Astrocyte (in vitro differentiated cells and primary cell): Measurements from ENCODE around the gene XIRP1. TPM values are rescaled to one million over a fixed set of nuclear protein-coding genes. Genes with fewer than 3 reads are reported as not detected.

Experiments
- DNase-seq: peaks from one replicate; pipeline ENCODE4 v3.0.0-alpha.2; 2010; ENCODE audit warnings: low read depth
- FAIRE-seq: peaks from 2 replicates; lab custom pipeline; 2011; peaks lifted over from hg19 to GRCh38; lab: Jason Lieb, UNC
- H2AFZ ChIP-seq: 2 replicates; pipeline ENCODE4 v1.6.0; 2012; ENCODE audit warnings: low read depth, low read length, inconsistent platforms
- H3K27ac ChIP-seq: 2 replicates; pipeline ENCODE4 v1.5.1; 2011; ENCODE audit warnings: low read depth, low read length, inconsistent platforms
- H3K27me3 ChIP-seq: 2 replicates; pipeline ENCODE4 v1.6.0; 2011; ENCODE audit warnings: low read length, inconsistent platforms; ENCODE audit not compliant: insufficient read depth
- H3K36me3 ChIP-seq: 2 replicates; pipeline ENCODE4 v1.5.1; 2011; ENCODE audit warnings: low read length, inconsistent platforms; ENCODE audit not compliant: insufficient read depth
- H3K4me1 ChIP-seq: 2 replicates; pipeline ENCODE4 v1.5.1; 2011; ENCODE audit warnings: low read length, inconsistent platforms; ENCODE audit not compliant: insufficient read depth
- H3K4me2 ChIP-seq: 2 replicates; pipeline ENCODE4 v1.6.0; 2012; ENCODE audit warnings: low read length, inconsistent platforms
- H3K4me3 ChIP-seq: 2 replicates; pipeline ENCODE4 v1.5.1; 2011; ENCODE audit warnings: low read depth, mild to moderate bottlenecking, low read length, inconsistent platforms; ENCODE audit not compliant: insufficient read depth
- H3K79me2 ChIP-seq: 2 replicates; pipeline ENCODE4 v1.6.0; 2012; ENCODE audit warnings: mild to moderate bottlenecking, low read length, inconsistent platforms; ENCODE audit not compliant: insufficient read depth
- H3K9ac ChIP-seq: 2 replicates; pipeline ENCODE4 v1.6.0; 2012; ENCODE audit warnings: mild to moderate bottlenecking, low read length, inconsistent platforms
- H3K9me3 ChIP-seq: 2 replicates; pipeline ENCODE4 v1.5.1; 2012; ENCODE audit warnings: low read depth, mild to moderate bottlenecking, low read length, inconsistent platforms; ENCODE audit not compliant: insufficient read depth
- H4K20me1 ChIP-seq: 2 replicates; pipeline ENCODE4 v1.6.0; 2012; ENCODE audit warnings: low read length, inconsistent platforms; ENCODE audit not compliant: insufficient read depth
- H3K27ac Mint-ChIP-seq: one replicate; pipeline ENCODE4 v1.8.0; 2021; ENCODE audit warnings: mild to moderate bottlenecking, mixed read lengths; ENCODE audit not compliant: unreplicated experiment
- H3K27me3 Mint-ChIP-seq: one replicate; pipeline ENCODE4 v1.8.0; 2021; ENCODE audit warnings: low read depth, mixed read lengths; ENCODE audit not compliant: unreplicated experiment
- H3K36me3 Mint-ChIP-seq: one replicate; pipeline ENCODE4 v1.8.0; 2021; ENCODE audit warnings: low read depth, mixed read lengths; ENCODE audit not compliant: unreplicated experiment
- H3K4me1 Mint-ChIP-seq: one replicate; pipeline ENCODE4 v1.8.0; 2021; ENCODE audit warnings: low read depth, mixed read lengths; ENCODE audit not compliant: unreplicated experiment
- H3K4me3 Mint-ChIP-seq: one replicate; pipeline ENCODE4 v1.8.0; 2021; ENCODE audit warnings: mild to moderate bottlenecking, moderate library complexity, mixed read lengths; ENCODE audit not compliant: unreplicated experiment
- H3K9me3 Mint-ChIP-seq: one replicate; pipeline ENCODE4 v1.8.0; 2021; ENCODE audit warnings: mild to moderate bottlenecking, mixed read lengths; ENCODE audit not compliant: unreplicated experiment
- CTCF ChIP-seq: IDR thresholded peaks from 2 replicates; pipeline ENCODE4 v1.5.1; 2011; ENCODE audit warnings: low read depth, mild to moderate bottlenecking, inconsistent platforms, low read length, moderate library complexity; ENCODE audit not compliant: insufficient read depth
- EZH2 ChIP-seq: IDR thresholded peaks from 2 replicates; pipeline ENCODE4 v1.6.1; 2012; ENCODE audit warnings: mild to moderate bottlenecking, low read length, inconsistent platforms; ENCODE audit not compliant: insufficient read depth
- total RNA-seq: library from RNA; stranded (reverse); gene quantifications from 2 replicates; pipeline ENCODE4 v1.2.1, GENCODE V29; 2021

XIRP1 gene
- total RNA-seq, 1 donor from 2014 or later, result 1.1 TPM

GRCh38 chr3:39180183-39180545 lies 12.2 kb downstream of the XIRP1 start:
- H3K4me3 Mint-ChIP-seq, result peak overlapping the region; percentile 82
- peaks cover 19% of the 10 kb centered on the region for H3K4me1 ChIP-seq
- TF ChIP-seq CTCF (no peak), EZH2 (no peak)
- H4K20me1 ChIP-seq, result no peaks in the 10 kb centered on the region
- H3K79me2 ChIP-seq, result no peaks in the 10 kb centered on the region
- H3K27ac ChIP-seq, result no peak overlapping the region
- H3K9me3 ChIP-seq, result no peaks in the 10 kb centered on the region
- peak overlapping the region; percentile 88 for H3K4me2 ChIP-seq
- H3K9ac ChIP-seq, result peak overlapping the region; percentile 56
- peaks cover 4% of the 10 kb centered on the region for H3K9me3 Mint-ChIP-seq
- peak overlapping the region; percentile 72 for H3K27ac Mint-ChIP-seq
- DNase-seq, result no peak
- H3K36me3 ChIP-seq, result no peaks in the 10 kb centered on the region
- H2AFZ ChIP-seq, result peak overlapping the region; percentile 86
- H3K27me3 Mint-ChIP-seq, result peaks cover 4% of the 10 kb centered on the region
- no peak for FAIRE-seq
- H3K4me1 Mint-ChIP-seq, result peaks cover 23% of the 10 kb centered on the region
- H3K36me3 Mint-ChIP-seq, result peaks cover 2% of the 10 kb centered on the region
- no peaks in the 10 kb centered on the region for H3K27me3 ChIP-seq
- peak overlapping the region; percentile 55 for H3K4me3 ChIP-seq

DNA sequence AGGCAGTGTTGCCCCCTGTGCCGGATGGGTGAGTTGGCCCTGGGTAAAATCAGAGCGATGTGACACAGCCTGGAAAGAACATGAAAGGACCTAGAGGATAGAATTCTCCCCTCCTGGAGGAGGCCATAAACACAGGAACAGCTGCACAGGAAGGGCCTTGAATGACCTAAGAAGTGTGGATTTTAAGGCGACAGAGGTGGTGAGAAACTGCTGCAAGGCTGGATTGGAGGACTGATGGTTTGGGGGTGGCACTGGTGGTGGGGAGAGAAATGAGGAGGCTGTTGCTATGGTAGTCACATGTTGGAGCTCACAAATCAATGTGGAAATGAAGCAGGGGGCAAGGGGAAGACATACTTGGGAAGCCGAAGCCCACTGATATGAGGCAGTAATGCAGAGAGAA lies 13.8 kb downstream of the XIRP1 start:
- Histone ChIP-seq H3K4me1 (peaks cover 19% of the 10 kb centered on the region), H3K36me3 (no peaks in the 10 kb centered on the region), H2AFZ (no peak overlapping the region), H3K27ac (peak overlapping the region; percentile 82), H3K27me3 (no peaks in the 10 kb centered on the region), H3K79me2 (no peaks in the 10 kb centered on the region), H3K9me3 (no peaks in the 10 kb centered on the region), H4K20me1 (no peaks in the 10 kb centered on the region), H3K4me2 (peak overlapping the region; percentile 92), H3K4me3 (peak overlapping the region; percentile 70), H3K9ac (peak overlapping the region; percentile 87)
- H3K36me3 Mint-ChIP-seq, result peaks cover 2% of the 10 kb centered on the region
- H3K27ac Mint-ChIP-seq, result peak overlapping the region; percentile 100
- FAIRE-seq (no peak), DNase-seq (peak; percentile 37)
- peaks cover 4% of the 10 kb centered on the region for H3K27me3 Mint-ChIP-seq
- peaks cover 23% of the 10 kb centered on the region for H3K4me1 Mint-ChIP-seq
- TF ChIP-seq CTCF (no peak), EZH2 (no peak)
- peak overlapping the region; percentile 66 for H3K4me3 Mint-ChIP-seq
- peaks cover 4% of the 10 kb centered on the region for H3K9me3 Mint-ChIP-seq

DNA sequence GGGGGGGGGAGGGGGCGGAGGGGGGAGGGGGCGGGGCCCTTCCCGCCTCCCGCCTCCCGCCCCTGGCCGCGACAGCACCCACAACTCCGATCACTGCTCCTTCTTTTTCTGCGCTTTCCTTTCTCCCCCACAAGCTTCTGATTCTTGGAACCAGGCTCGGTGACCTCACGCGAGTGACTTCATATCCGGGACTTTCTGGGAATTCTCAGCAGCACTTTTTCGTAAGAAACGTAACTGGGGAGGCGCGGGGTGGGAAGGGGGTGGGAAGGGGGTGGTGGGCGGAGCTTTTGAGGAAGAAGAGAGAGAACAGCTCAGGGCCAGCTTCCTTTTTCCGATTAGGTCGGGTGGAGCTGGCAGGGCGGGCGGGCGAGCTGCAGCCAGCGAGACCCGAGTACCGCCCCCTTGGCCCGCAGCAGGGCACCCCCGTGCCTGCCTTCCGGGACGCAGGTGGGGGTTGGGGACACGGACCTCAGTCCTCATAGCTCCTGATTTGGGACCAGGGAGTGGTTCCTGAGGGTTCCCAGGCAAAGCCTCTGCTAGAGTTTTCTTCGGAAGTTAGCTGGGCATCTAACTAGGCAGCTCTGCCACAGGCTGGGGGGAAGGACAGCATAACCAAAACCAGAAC lies 14.6 kb downstream of the XIRP1 start:
- H3K9me3 Mint-ChIP-seq, result peaks cover 5% of the 10 kb centered on the region
- Histone ChIP-seq H2AFZ (peak overlapping the region; percentile 72), H3K9me3 (no peaks in the 10 kb centered on the region), H3K4me1 (peaks cover 19% of the 10 kb centered on the region), H3K36me3 (no peaks in the 10 kb centered on the region), H3K9ac (peak overlapping the region; percentile 87), H3K79me2 (no peaks in the 10 kb centered on the region), H3K27me3 (no peaks in the 10 kb centered on the region), H3K27ac (peak overlapping the region; percentile 82), H3K4me3 (peak overlapping the region; percentile 70), H4K20me1 (no peaks in the 10 kb centered on the region), H3K4me2 (peak overlapping the region; percentile 92)
- no peak for TF ChIP-seq CTCF
- no peak for TF ChIP-seq EZH2
- peaks cover 2% of the 10 kb centered on the region for H3K36me3 Mint-ChIP-seq
- H3K27ac Mint-ChIP-seq, result peak overlapping the region; percentile 100
- peaks cover under 1% of the 10 kb centered on the region for H3K27me3 Mint-ChIP-seq
- FAIRE-seq (no peak), DNase-seq (peak; percentile 93)
- H3K4me1 Mint-ChIP-seq, result peaks cover 23% of the 10 kb centered on the region
- H3K4me3 Mint-ChIP-seq, result peak overlapping the region; percentile 82
